SK-N-SH (cell line): Measurements from ENCODE around the gene DHCR24.

Source experiments
- CTCF ChIP-seq: fragments of 200-600 bp; sonication (generic); IDR thresholded peaks from 2 replicates; pipeline ENCODE4 v1.6.1; 2017; ENCODE audit warnings: antibody characterized with exemption, mild to moderate bottlenecking, moderate library complexity
- EZH2phosphoT487 ChIP-seq: fragments of 200-600 bp; sonication (generic); IDR thresholded peaks from 2 replicates; pipeline ENCODE4 v1.6.1; 2017; ENCODE audit warnings: low read depth, mixed run types, mild to moderate bottlenecking, antibody characterized with exemption, moderate library complexity, borderline replicate concordance
- FOXJ3 ChIP-seq: sonication (generic); formaldehyde crosslinking; IDR thresholded peaks from 2 replicates; pipeline ENCODE4 v1.5.1; 2020; ENCODE audit warnings: mild to moderate bottlenecking, missing genetic modification reagents
- MAX ChIP-seq: IDR thresholded peaks from 2 replicates; pipeline ENCODE4 v1.4.0; 2012; ENCODE audit warnings: low read depth
- POLR2AphosphoS5 ChIP-seq: IDR thresholded peaks from 2 replicates; pipeline ENCODE4 v1.6.1; 2012; ENCODE audit warnings: low read depth, low read length
- REST ChIP-seq: IDR thresholded peaks from 2 replicates; pipeline ENCODE4 v1.6.1; 2012; ENCODE audit warnings: mild to moderate bottlenecking, low read depth, low read length, moderate library complexity
- TAF1 ChIP-seq: IDR thresholded peaks from 2 replicates; pipeline ENCODE4 v1.6.1; 2012; ENCODE audit warnings: low read depth, mild to moderate bottlenecking, low read length, moderate library complexity, borderline replicate concordance
- USF1 ChIP-seq: IDR thresholded peaks from 2 replicates; pipeline ENCODE4 v1.4.0; 2012; ENCODE audit warnings: low read depth, borderline replicate concordance
- USF2 ChIP-seq: fragments of 150-350 bp; IDR thresholded peaks from 2 replicates; pipeline ENCODE4 v1.6.1; 2017; ENCODE audit warnings: antibody characterized with exemption, low read length, low read depth, borderline replicate concordance

- TF ChIP-seq USF1 (no peak), TAF1 (no peak), POLR2AphosphoS5 (no peak), REST (no peak), CTCF (no peak), EZH2phosphoT487 (no peak), MAX (no peak), FOXJ3 (CRISPR knock-in tag) (no peak), USF2 (no peak)
These were observed 85.9 kb downstream of the DHCR24 start, which contains the start of gene TTC22 for GRCh38 chr1:54800899-54801759.
